GM23338 (cell line): Measurements from ENCODE around the gene UBQLN1. TPM values are rescaled to one million over a fixed set of nuclear protein-coding genes. Genes with fewer than 3 reads are reported as not detected.

Experiments used
- ATAC-seq: fragments of 200-7000 bp; cut with Tn5 transposase; 3 replicates; pipeline ENCODE4 v1.9.1; 2020
- DNase-seq: peaks from one replicate; pipeline ENCODE4 v3.0.0-alpha.2; 2015; ENCODE audit warnings: low spot score
- H2AFZ ChIP-seq: fragments of 200-600 bp; sonication (generic); 2 replicates; pipeline ENCODE4 v1.8.0; 2016; ENCODE audit warnings: antibody characterized with exemption, mild to moderate bottlenecking, moderate library complexity
- H3F3A ChIP-seq: fragments of 200-600 bp; sonication (generic); replicated peaks from 2 replicates; pipeline ENCODE4 v1.8.0; 2017; ENCODE audit warnings: antibody characterized with exemption, mixed run types, low read depth
- H3K27ac ChIP-seq: fragments of 200-600 bp; sonication (generic); 2 replicates; pipeline ENCODE4 v1.6.1; 2016; ENCODE audit warnings: low read depth
- H3K27me3 ChIP-seq: fragments of 200-600 bp; sonication (generic); 2 replicates; pipeline ENCODE4 v1.8.0; 2016; ENCODE audit warnings: mild to moderate bottlenecking, mixed run types, moderate library complexity; ENCODE audit not compliant: insufficient read depth
- H3K36me3 ChIP-seq: fragments of 200-600 bp; sonication (generic); 2 replicates; pipeline ENCODE4 v1.8.0; 2016; ENCODE audit warnings: mild to moderate bottlenecking; ENCODE audit not compliant: insufficient read depth
- H3K4me1 ChIP-seq: fragments of 200-600 bp; sonication (generic); 2 replicates; pipeline ENCODE4 v1.8.0; 2016; ENCODE audit warnings: mild to moderate bottlenecking, moderate library complexity; ENCODE audit not compliant: insufficient read depth
- H3K4me2 ChIP-seq: fragments of 200-600 bp; sonication (generic); 2 replicates; pipeline ENCODE4 v1.7.1; 2017; ENCODE audit warnings: mixed run types
- H3K4me3 ChIP-seq: fragments of 200-600 bp; sonication (generic); 2 replicates; pipeline ENCODE4 v1.6.1; 2016; ENCODE audit warnings: mixed run types
- H3K79me2 ChIP-seq: fragments of 200-600 bp; sonication (generic); replicated peaks from 2 replicates; pipeline ENCODE4 v1.8.0; 2017; ENCODE audit warnings: mild to moderate bottlenecking; ENCODE audit not compliant: insufficient read depth
- H3K9me2 ChIP-seq: fragments of 200-600 bp; sonication (generic); 2 replicates; pipeline ENCODE4 v1.8.0; 2017; ENCODE audit not compliant: insufficient read depth
- H4K20me1 ChIP-seq: fragments of 200-600 bp; sonication (generic); replicated peaks from 2 replicates; pipeline ENCODE4 v1.8.0; 2017; ENCODE audit warnings: mild to moderate bottlenecking; ENCODE audit not compliant: insufficient read depth
- H3K27ac Mint-ChIP-seq: 2 replicates; pipeline ENCODE4 v1.8.0; 2020; ENCODE audit warnings: inconsistent platforms, mild to moderate bottlenecking, moderate library complexity, mixed read lengths
- H3K27me3 Mint-ChIP-seq: 3 replicates; pipeline ENCODE4 v1.8.0; 2022; ENCODE audit warnings: low read depth, mild to moderate bottlenecking, moderate library complexity, mixed read lengths, inconsistent platforms; ENCODE audit not compliant: insufficient read depth, poor library complexity
- H3K36me3 Mint-ChIP-seq: 3 replicates; pipeline ENCODE4 v1.8.0; 2021; ENCODE audit warnings: low read depth, mild to moderate bottlenecking, inconsistent platforms, moderate library complexity, mixed read lengths
- H3K4me1 Mint-ChIP-seq: 3 replicates; pipeline ENCODE4 v1.8.0; 2020; ENCODE audit warnings: mild to moderate bottlenecking, inconsistent platforms, mixed read lengths
- H3K4me3 Mint-ChIP-seq: 3 replicates; pipeline ENCODE4 v1.8.0; 2021; ENCODE audit warnings: moderate library complexity, mild to moderate bottlenecking, inconsistent platforms, mixed read lengths
- H3K9me3 Mint-ChIP-seq: 3 replicates; pipeline ENCODE4 v1.8.0; 2020; ENCODE audit warnings: moderate library complexity, mild to moderate bottlenecking, inconsistent platforms, mixed read lengths
- CREB1 ChIP-seq: fragments of 250-450 bp; sonication (Bioruptor Pico); IDR thresholded peaks from 2 replicates; pipeline ENCODE4 v1.5.0; 2020; ENCODE audit warnings: low read depth, mild to moderate bottlenecking, moderate library complexity
- CTCF ChIP-seq, 2 experiments: fragments of 200-600 bp in 1 of 2; sonication (generic) in 1 of 2; conservative IDR thresholded peaks; 2 replicates each; pipeline versions ENCODE4 v1.5.1 to v1.6.1; 2016 to 2017; ENCODE audit warnings: antibody characterized with exemption in 2 of 2, low read depth in 2 of 2, mild to moderate bottlenecking in 2 of 2, moderate library complexity in 1 of 2
- ETS1 ChIP-seq: IDR thresholded peaks from 2 replicates; pipeline ENCODE4 v1.6.1; 2016; ENCODE audit warnings: antibody characterized with exemption
- EZH2 ChIP-seq: fragments of 200-600 bp; sonication (generic); IDR thresholded peaks from one replicate; pipeline ENCODE4 v1.8.0; 2017; ENCODE audit warnings: antibody characterized with exemption, mild to moderate bottlenecking, low read depth; ENCODE audit not compliant: unreplicated experiment
- EZH2phosphoT487 ChIP-seq: fragments of 200-600 bp; sonication (generic); IDR thresholded peaks from one replicate; pipeline ENCODE4 v1.8.1; 2018; ENCODE audit warnings: antibody characterized with exemption; ENCODE audit not compliant: unreplicated experiment
- JUNB ChIP-seq: IDR thresholded peaks from one replicate; pipeline ENCODE4 v1.6.1; 2016; ENCODE audit warnings: antibody characterized with exemption; ENCODE audit not compliant: unreplicated experiment
- NANOG ChIP-seq: IDR thresholded peaks from 2 replicates; pipeline ENCODE4 v1.6.1; 2016; ENCODE audit warnings: antibody characterized with exemption, borderline replicate concordance
- POLR2AphosphoS5 ChIP-seq: IDR thresholded peaks from 2 replicates; pipeline ENCODE4 v1.6.1; 2016; ENCODE audit warnings: antibody characterized with exemption, low read depth
- REST ChIP-seq: IDR thresholded peaks from one replicate; pipeline ENCODE4 v1.6.1; 2018; ENCODE audit warnings: antibody characterized with exemption; ENCODE audit not compliant: unreplicated experiment
- STAT1 ChIP-seq: IDR thresholded peaks from one replicate; pipeline ENCODE4 v1.6.1; 2016; ENCODE audit warnings: antibody characterized with exemption; ENCODE audit not compliant: unreplicated experiment
- ZNF114 ChIP-seq: fragments of 250-450 bp; sonication (Bioruptor Pico); IDR thresholded peaks from 2 replicates; pipeline ENCODE4 v1.5.0; 2020; ENCODE audit warnings: mild to moderate bottlenecking, moderate library complexity
- ZNF331 ChIP-seq: fragments of 250-450 bp; sonication (Bioruptor Pico); IDR thresholded peaks from 2 replicates; pipeline ENCODE4 v1.5.0; 2020; ENCODE audit warnings: low read depth, mild to moderate bottlenecking, moderate library complexity
- ZNF462 ChIP-seq: fragments of 250-450 bp; sonication (Bioruptor Pico); IDR thresholded peaks from 2 replicates; pipeline ENCODE4 v1.5.0; 2020; ENCODE audit warnings: mild to moderate bottlenecking, moderate library complexity
- polyA plus RNA-seq: library from polyadenylated mRNA; unstranded; fragments of >200 nt; fragmentation: Nextera tagmentation; extraction: Ambion mirVana; gene quantifications from 2 replicates; pipeline ENCODE4 v1.2.1, GENCODE V29; 2016
- total RNA-seq: library from RNA; depleted of rRNA; stranded (reverse); fragments of >200 nt; shearing (Covaris generic); gene quantifications from 2 replicates; pipeline ENCODE4 v1.2.3, GENCODE V29; 2014

The UBQLN1 gene
- total and polyA plus RNA-seq, 2 experiments from 2014 or later: 90.5 to 168 TPM

GRCh38 chr9:83715794-83716193 is 8.0 kb upstream of the UBQLN1 start:
- Histone ChIP-seq H3F3A (no peaks in the 10 kb centered on the region), H4K20me1 (no peaks in the 10 kb centered on the region), H3K4me3 (no peak overlapping the region), H3K27ac (no peak overlapping the region), H3K27me3 (no peaks in the 10 kb centered on the region), H3K79me2 (no peaks in the 10 kb centered on the region), H3K4me1 (no peaks in the 10 kb centered on the region), H3K9me2 (no peaks in the 10 kb centered on the region), H2AFZ (no peak overlapping the region), H3K4me2 (no peak overlapping the region), H3K36me3 (no peaks in the 10 kb centered on the region)
- Mint-ChIP-seq H3K4me3 (no peak overlapping the region), H3K27me3 (peaks cover 2% of the 10 kb centered on the region), H3K27ac (no peak overlapping the region), H3K4me1 (no peaks in the 10 kb centered on the region), H3K9me3 (peaks cover 15% of the 10 kb centered on the region; the same call in 2 of the 3 replicates), H3K36me3 (0 out of 3 replicates have a peak, but pooled peaks cover 2% of the 10 kb centered on the region)
- no peak for TF ChIP-seq STAT1
- TF ChIP-seq POLR2AphosphoS5: no peak
- TF ChIP-seq NANOG: no peak
- TF ChIP-seq ZNF114 (CRISPR knock-in tag): no peak
- no peak for TF ChIP-seq JUNB
- TF ChIP-seq EZH2phosphoT487: no peak
- no peak for TF ChIP-seq REST
- no peak for TF ChIP-seq ZNF331 (CRISPR knock-in tag)
- TF ChIP-seq ZNF462 (CRISPR knock-in tag): no peak
- no peak for TF ChIP-seq CREB1 (CRISPR knock-in tag)
- no peak for TF ChIP-seq CTCF (conservative IDR thresholded peaks at IDR 0.05; ENCODE audit: low read depth in 2 of 2)
- no peak for TF ChIP-seq EZH2
- TF ChIP-seq ETS1: no peak
- DNase-seq (no peak), ATAC-seq (no peak)
